Heart left ventricle (tissue), 16 donors: ENCODE measurements around the gene ROR1. TPM values are rescaled to one million over a fixed set of nuclear protein-coding genes. Genes with fewer than 3 reads are reported as not detected.

Experiments used
- ATAC-seq, 4 donors: fragments of 200-7000 bp; cut with Tn5 transposase; one replicate each; pipeline ENCODE4 v1.9.1; 2020 to 2022; ENCODE audit warnings: moderate library complexity in 4 of 4, mild to moderate bottlenecking in 3 of 4, moderate number of reproducible peaks in 1 of 4
- DNase-seq, 5 donors: peaks; one replicate each; pipeline ENCODE4 v3.0.0-alpha.2; 2020
- H3K27ac ChIP-seq, 12 donors: fragments of 200-600 bp; sonication (generic) in 4 of 12; one replicate each; pipeline versions ENCODE4 v1.5.0 to v1.8.0; 2016 to 2022; ENCODE audit warnings: mild to moderate bottlenecking in 2 of 12
- H3K27me3 ChIP-seq, 9 donors: fragments of 200-600 bp; sonication (generic) in 2 of 9; one replicate each; pipeline versions ENCODE4 v1.5.1 to v1.8.0; 2016 to 2022; ENCODE audit warnings: mild to moderate bottlenecking in 3 of 9
- H3K36me3 ChIP-seq, 9 donors: fragments of 200-600 bp; sonication (generic) in 2 of 9; one replicate each; pipeline versions ENCODE4 v1.5.0 to v1.8.0; 2018 to 2022; ENCODE audit warnings: mild to moderate bottlenecking in 2 of 9
- H3K4me1 ChIP-seq, 12 donors: fragments of 200-600 bp; sonication (generic) in 4 of 12; one replicate each; pipeline versions ENCODE4 v1.5.0 to v1.8.0; 2016 to 2022; ENCODE audit warnings: mild to moderate bottlenecking in 3 of 12
- H3K4me3 ChIP-seq, 12 donors: fragments of 200-600 bp; sonication (generic) in 4 of 12; one replicate each; pipeline versions ENCODE4 v1.5.0 to v1.8.0; 2017 to 2022; ENCODE audit warnings: mild to moderate bottlenecking in 9 of 12, moderate library complexity in 4 of 12
- H3K9me3 ChIP-seq, 12 donors: fragments of 200-600 bp; sonication (generic) in 4 of 12; one replicate each; pipeline versions ENCODE4 v1.5.0 to v1.8.0; 2016 to 2022; ENCODE audit warnings: mild to moderate bottlenecking in 1 of 12
- CTCF ChIP-seq, 12 donors: fragments of 200-600 bp; sonication (generic) in 4 of 12; IDR thresholded peaks; one replicate each; pipeline versions ENCODE4 v1.5.0 to v1.8.0; 2018 to 2022; ENCODE audit warnings: antibody characterized with exemption in 12 of 12, mild to moderate bottlenecking in 5 of 12
- POLR2A ChIP-seq, 2 donors: fragments of 450-650 bp; IDR thresholded peaks; one replicate each; pipeline ENCODE4 v1.6.1; 2017; ENCODE audit warnings: antibody characterized with exemption in 2 of 2, mild to moderate bottlenecking in 2 of 2, moderate library complexity in 2 of 2
- WGBS, 4 donors: extraction: QIAGEN DNeasy Blood & Tissue Kit in 2 of 4; methylation state at CpG; one replicate each; pipeline versions ENCODE4 v1.1.5 to v1.1.7; 2013 to 2018; 5-methylcytosine and 5-hydroxymethylcytosine counted together
- intact Hi-C, 10 donors: fragments of 100-400 bp; cut with DNase I; formaldehyde crosslinking; loops; one replicate each; pipeline versions ENCODE4 v1.11.1 to v1.14.2; 2022
- polyA plus RNA-seq, 2 donors: library from polyadenylated mRNA; stranded (reverse); fragments of 200-250 nt; gene quantifications; one replicate each; pipeline ENCODE4 v1.2.3, GENCODE V29; 2013
- total RNA-seq, 9 donors: library from RNA; depleted of rRNA in 2 of 9; stranded (reverse); fragments of >200 nt in 2 of 9; fragmentation: NEBNext Ultra II Directional in 3 of 9; extraction: Animal tissue kit (Norgen Biotek cat#: 25700) in 3 of 9; gene quantifications; one replicate each; pipeline versions ENCODE4 v1.1.0 to v1.2.4, GENCODE V29; 2016 to 2023
- donor health status: ischemic (EF 13 %, LVEDD 7.1; RV severe dilation, severe dysfunction).
- donor health status: healthy with polysubstance abuse.
- donor health status: DM: no; HTN: yes; CAD: no.
- donor health status: DM: no; HTN: no; CAD: no.
- donor health status: ischemic (EF 25% LVEDD 6.9; RV normal size, moderate dysfunction).
- donor health status: ischemic (EF 25% LVEDD 5.7; RV mildly dilated, moderate dysfunction).
- donor health status: healthy.
- donor health status: DM: yes; HTN: yes; CAD: no.
- donor health status: ischemic (EF 35%, LVEDD 5.7; RV mildly dilated, moderate dysfunction).
- donor health status: nonischemic (EF 11% LVEDD 7.7; RV severe dilation, severe dysfunction).
- donor health status: DM: yes; HTN: yes; CAD: no.
- donor health status: PGD.
- donor health status: ischemic (EF 29% LVEDD 5.4; RV normal size, mild dysfunction).
- donor health status: nonischemic (EF 23%, LVEDD 6.1; RV moderate dilation, normal function).

The ROR1 gene
- total and polyA plus RNA-seq, 11 donors, result 4.1 to 35.3 (median 19.3) TPM

- ATAC-seq (no peak), DNase-seq (no peak)
- Histone ChIP-seq H3K9me3 (no peaks in the 10 kb centered on the region), H3K4me3 (no peak overlapping the region), H3K27me3 (no peaks in the 10 kb centered on the region), H3K4me1 (peaks cover 0 to 20% (median 0%) of the 10 kb centered on the region in 12 donors), H3K36me3 (no peaks in the 10 kb centered on the region), H3K27ac (no peak overlapping the region)
- TF ChIP-seq POLR2A (IDR thresholded peaks at IDR 0.05) (no peak), CTCF (IDR thresholded peaks at IDR 0.05) (no peak)
- intact Hi-C loops, result loop anchor here in 1 of 10 donors (10.0 kb wide), 1 partner anchor 60 kb away; no protein-coding TSS in a partner anchor
- WGBS, 4 donors, result 52 to 72% (median 66%) methylated on average over 6 of the region's 6 CpGs
These were observed 201.1 kb downstream of the ROR1 start for GRCh38 chr1:63974966-63975365.

- intact Hi-C loops, result loop anchor here in 1 of 10 donors (10.0 kb wide), 1 partner anchor 59 kb away; no protein-coding TSS in a partner anchor
- Histone ChIP-seq H3K9me3 (no peaks in the 10 kb centered on the region), H3K27ac (no peak overlapping the region), H3K4me1 (peaks cover 0 to 22% (median 0%) of the 10 kb centered on the region in 12 donors), H3K36me3 (no peaks in the 10 kb centered on the region), H3K4me3 (no peak overlapping the region), H3K27me3 (no peaks in the 10 kb centered on the region)
- ATAC-seq (no peak), DNase-seq (no peak)
- TF ChIP-seq POLR2A (IDR thresholded peaks at IDR 0.05) (no peak), CTCF (IDR thresholded peaks at IDR 0.05) (no peak)
- 72 to 87% (median 82%) methylated on average over 7 of the region's 7 CpGs for WGBS, 4 donors
These were observed 201.7 kb downstream of the ROR1 start for GRCh38 chr1:63975481-63975880.

- Histone ChIP-seq H3K27ac (no peak overlapping the region), H3K36me3 (no peaks in the 10 kb centered on the region), H3K4me1 (peaks cover 0 to 27% (median 0%) of the 10 kb centered on the region in 12 donors), H3K9me3 (no peaks in the 10 kb centered on the region), H3K27me3 (no peaks in the 10 kb centered on the region), H3K4me3 (no peak overlapping the region)
- intact Hi-C loops, result loop anchor here in 1 of 10 donors (10.0 kb wide), 1 partner anchor 59 kb away; no protein-coding TSS in a partner anchor
- ATAC-seq, result no peak
- TF ChIP-seq CTCF (IDR thresholded peaks at IDR 0.05), result no peak
- TF ChIP-seq POLR2A (IDR thresholded peaks at IDR 0.05), result no peak
- no peak for DNase-seq
- 52 to 92% (median 87%) methylated on average over 1 of the region's 1 CpG for WGBS, 4 donors
These were observed 202.2 kb downstream of the ROR1 start for GRCh38 chr1:63976006-63976405.

DNA sequence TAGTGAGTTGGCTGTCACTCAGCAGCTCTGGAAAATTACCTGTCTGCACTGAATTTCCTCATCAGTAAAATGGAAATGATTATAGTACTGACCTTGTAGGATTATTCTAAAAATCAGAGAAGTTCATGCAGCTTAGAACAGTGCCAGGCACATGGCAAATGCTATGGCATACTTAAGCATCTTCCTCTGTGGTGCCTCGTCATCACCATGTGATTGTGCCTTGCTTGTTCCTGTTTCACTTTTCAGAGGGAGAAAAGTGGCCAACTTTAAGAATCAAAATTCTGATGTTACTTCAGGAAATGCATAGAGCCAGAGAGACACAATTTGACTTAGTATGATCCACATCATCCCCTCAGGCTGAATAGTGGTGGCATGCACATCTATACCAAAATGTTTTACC is 203.6 kb downstream of the ROR1 start:
- Histone ChIP-seq H3K27ac (no peak overlapping the region), H3K36me3 (no peaks in the 10 kb centered on the region), H3K4me1 (peaks cover 0 to 23% (median 0%) of the 10 kb centered on the region in 12 donors), H3K27me3 (no peaks in the 10 kb centered on the region), H3K9me3 (no peaks in the 10 kb centered on the region), H3K4me3 (no peak overlapping the region)
- DNase-seq (no peak), ATAC-seq (no peak)
- intact Hi-C loops, result loop anchor here in 1 of 10 donors (10.0 kb wide), 1 partner anchor 57 kb away; no protein-coding TSS in a partner anchor
- 77 to 100% (median 93%) methylated on average over 1 of the region's 1 CpG for WGBS, 4 donors
- TF ChIP-seq CTCF (IDR thresholded peaks at IDR 0.05), result no peak
- no peak for TF ChIP-seq POLR2A (IDR thresholded peaks at IDR 0.05)
